NCI-H128 (cell line): ENCODE data around the gene ADCY7.

Source experiments
- DNase-seq: peaks from one replicate; lab custom pipeline; 2025; ENCODE audit not compliant: unreplicated experiment; lab: John Stamatoyannopoulos, UW

Gene ADCY7

GRCh38 chr16:50279504-50279865, 13.1 kb downstream of the ADCY7 start:
- DNase-seq, result no peak

DNA sequence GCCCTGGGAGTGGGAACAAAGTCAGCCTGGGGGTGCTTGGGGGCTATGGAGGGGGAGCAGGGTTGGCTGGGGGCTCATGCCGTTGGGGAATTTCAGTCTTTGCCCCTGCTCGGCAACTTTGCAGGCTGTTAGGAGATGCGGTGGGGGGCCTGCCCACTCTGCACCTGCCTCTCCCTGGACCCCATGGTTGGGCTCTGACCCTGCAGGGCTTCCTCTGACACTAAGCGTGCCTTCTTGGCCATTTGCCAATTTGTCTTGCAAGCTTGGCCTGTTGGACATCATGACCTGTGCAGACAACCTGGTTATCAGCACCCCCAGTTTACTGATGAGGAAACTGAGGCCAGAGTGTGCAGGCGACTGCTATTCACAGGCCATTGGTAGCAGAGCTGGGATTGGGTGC, 14.6 kb downstream of the ADCY7 start:
- no peak for DNase-seq

- no peak for DNase-seq
Measured at GRCh38 chr16:50281391-50282009, 15.1 kb downstream of the ADCY7 start.

GRCh38 chr16:50282010-50282538, 15.7 kb downstream of the ADCY7 start:
- no peak for DNase-seq

DNA sequence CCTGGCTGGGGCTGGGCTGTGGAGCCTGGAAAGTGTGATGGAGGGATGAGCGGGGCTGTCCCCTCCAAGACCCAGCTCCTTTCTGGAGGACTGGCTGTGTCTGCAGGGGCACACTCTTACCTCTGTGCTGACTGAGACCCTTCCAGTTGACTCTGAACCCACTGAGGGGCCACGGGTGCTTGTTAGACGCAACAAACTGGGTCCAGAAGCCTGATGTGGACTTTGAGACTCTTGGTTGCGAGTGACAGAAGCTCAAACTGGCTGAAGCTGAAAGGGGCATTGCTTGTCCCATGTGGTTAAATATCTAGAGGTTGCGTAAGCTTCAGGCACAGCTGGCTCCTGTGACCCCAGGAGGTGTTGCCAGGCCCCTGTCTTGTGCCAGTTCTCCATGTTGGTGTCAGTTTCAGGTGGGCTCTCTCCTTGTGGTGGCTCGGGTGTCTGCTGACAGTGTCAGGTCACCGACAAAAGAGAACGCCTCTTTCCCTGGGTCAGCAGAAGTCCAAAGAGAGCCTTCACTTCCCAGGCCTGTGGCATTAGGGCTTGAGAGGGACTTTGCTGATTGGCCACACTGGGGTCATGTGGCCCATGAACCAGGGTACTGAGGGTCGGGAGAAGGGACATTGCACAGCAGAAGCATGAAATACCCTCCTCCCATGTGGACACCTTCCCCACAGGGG, 16.7 kb downstream of the ADCY7 start:
- DNase-seq, result no peak

DNA sequence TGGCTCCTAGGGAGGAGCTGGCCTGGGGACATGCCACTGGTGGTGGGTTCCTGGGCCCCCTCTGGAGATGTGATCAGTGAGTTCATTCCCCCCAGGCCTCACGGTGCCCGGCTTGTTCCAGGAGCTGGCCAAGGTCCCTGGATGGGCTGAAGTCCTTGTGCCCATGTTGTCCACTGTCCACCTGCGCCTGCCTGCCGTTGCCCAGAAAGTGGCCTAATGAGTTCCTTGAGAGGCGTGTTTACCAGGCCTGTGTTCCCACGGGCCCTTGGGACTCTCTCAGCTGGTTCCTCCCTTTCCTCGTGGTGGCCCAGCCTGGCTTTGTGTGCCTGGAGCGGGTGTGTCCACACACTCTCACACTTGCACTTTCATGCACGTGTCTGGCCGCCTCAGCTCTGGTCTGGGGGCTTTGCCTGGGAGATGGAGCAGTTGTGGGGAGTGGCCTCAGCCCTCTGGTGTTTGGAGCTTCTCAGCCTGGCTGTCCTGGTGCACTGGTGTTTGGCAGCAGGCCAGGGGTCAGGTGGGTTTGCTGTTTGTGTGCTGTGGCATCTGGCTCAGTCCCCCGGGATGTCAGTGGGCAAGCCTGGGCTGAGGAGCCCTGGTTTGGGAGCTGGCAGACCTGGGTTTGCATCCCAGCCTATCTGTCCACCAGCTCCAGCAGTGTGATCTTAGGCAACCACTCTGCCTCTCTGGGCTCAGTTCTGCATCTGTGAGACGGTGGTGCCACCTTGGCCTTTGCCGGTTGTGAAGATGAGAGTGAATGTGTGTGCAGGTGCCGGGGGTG, 18.0 kb downstream of the ADCY7 start:
- DNase-seq, result no peak

- DNase-seq, result no peak
Measured at GRCh38 chr16:50285406-50286003, 19.2 kb downstream of the ADCY7 start.

DNA sequence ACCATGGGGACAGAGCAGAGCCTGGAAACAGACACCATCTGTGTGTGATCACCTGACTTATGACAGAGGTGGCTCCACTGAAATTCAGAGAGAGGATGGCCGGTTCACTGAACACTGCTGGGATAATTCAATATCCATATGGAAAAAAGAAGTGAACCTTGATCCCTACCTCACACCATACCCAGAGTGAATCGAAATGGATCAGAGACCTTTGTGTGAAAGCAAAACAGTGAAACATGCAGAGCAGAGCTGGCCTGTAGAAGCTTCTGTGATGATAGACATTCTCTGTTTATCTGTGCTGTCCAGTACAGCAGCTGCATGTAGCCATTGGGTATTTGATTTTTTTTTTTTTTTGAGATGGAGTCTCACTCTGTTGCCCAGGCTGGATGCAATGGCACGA, 20.3 kb downstream of the ADCY7 start:
- no peak for DNase-seq

GRCh38 chr16:50288026-50288425, 21.7 kb downstream of the ADCY7 start:
- no peak for DNase-seq

- DNase-seq, result no peak
Measured at GRCh38 chr16:50288920-50289319, 22.6 kb downstream of the ADCY7 start.

- no peak for DNase-seq
Measured at GRCh38 chr16:50289950-50290764, 23.8 kb downstream of the ADCY7 start.

DNA sequence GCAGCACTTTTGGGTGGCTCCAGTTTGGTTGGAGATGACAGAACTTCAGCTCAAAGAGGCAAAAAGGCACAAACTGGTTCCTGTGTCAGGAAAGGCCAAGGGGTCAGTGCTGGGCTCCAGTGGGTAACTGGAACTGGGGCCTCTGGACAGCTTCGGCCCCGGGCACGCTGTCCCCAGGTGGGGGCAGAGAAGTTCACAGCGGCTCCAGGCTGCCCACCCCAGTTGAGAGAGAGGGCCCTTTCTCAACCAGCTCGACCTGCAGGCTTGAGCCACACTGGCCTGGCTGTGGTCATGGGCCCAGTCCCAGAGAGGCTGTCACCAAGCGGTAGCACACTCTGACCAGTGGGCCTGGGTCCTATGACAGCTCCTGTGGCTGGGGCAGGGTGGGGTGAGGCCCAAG, 24.5 kb downstream of the ADCY7 start:
- DNase-seq, result no peak

- DNase-seq, result no peak
Measured at GRCh38 chr16:50291719-50292565, 25.6 kb downstream of the ADCY7 start.

DNA sequence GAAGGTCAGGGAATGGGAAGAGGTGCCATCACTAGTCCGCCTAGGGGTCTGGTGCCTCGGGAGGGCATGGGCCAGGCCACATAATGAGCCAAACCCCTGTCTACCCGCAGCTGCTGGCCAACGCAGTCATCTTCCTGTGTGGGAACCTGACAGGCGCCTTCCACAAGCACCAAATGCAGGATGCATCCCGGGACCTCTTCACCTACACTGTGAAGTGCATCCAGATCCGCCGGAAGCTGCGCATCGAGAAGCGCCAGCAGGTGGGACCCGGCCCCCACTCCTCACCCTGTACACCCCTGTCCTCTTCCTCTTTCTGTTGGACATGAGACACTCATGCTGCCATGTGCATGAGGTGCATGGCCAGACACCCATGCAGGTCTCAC, 26.2 kb downstream of the ADCY7 start:
- no peak for DNase-seq

DNA sequence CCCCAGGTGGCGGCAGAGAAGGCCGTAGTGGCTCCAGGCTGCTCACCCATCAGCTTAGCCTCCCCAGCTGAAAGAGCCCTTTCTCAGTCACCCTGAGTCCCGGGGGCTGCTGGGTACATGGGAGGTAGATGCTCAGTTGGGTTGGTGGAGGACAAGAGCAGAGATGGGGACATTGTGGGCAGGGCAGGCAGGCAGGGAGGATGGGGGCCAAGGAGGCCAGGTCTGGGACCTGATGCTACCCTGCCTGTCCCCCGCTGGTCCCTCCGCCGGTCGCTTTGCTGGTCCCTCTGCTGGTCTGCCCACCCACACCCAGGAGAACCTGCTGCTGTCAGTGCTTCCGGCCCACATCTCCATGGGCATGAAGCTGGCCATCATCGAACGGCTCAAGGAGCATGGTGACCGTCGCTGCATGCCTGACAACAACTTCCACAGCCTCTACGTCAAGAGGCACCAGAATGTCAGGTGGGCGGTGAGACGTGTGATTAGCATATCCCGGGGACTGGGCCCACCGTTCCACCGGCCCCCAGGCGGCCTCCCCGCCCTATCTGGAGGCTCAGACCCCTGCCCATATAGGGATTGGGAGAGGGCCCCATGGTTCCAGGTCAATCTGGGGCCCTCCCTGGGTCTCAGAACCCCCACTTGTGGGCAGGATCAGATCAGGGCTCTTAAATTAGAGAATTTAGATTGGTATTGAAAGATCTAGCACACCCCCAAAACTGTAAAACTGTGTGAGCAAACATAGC, 26.9 kb downstream of the ADCY7 start:
- no peak for DNase-seq

DNA sequence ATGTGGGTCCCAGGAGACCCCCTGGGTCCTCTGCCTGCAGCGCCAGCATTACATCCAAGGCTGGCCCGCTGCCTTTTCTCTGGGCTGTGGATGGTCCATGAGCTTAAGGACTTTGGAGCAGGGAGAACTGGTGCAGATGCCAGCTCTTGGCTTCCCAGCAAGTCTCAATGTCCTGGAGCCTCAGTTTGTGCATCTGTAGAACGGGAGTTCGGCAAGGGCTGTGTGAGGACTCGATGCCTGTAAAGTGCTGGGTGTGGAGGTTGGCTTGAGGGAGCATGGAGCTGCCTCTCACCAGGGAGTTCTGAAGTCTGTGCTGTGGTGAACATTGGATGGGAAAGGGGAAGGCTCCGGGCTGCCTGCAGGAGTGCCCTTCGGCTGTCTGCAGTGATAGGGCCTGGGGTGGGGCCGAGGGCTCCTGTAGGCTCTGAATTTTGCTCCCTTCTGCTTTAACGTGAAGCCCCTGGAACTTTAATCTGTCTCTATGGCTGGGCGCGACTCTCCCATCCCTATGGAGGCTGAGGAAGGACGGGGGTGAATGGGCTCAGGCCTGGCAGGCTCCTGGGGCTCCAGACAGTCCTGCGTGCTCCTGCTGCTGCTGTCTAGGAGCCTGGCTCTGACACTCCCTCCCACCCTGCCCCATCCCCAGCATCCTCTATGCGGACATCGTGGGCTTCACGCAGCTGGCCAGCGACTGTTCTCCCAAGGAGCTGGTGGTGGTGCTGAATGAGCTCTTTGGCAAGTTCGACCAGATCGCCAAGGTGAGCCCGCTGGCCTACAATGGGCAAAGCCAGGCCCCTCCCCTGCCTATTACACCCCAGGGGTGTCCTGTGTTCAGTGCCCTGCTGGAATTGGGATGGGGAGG, 27.9 kb downstream of the ADCY7 start:
- DNase-seq, result no peak

- no peak for DNase-seq
Measured at GRCh38 chr16:50294955-50295354, 28.6 kb downstream of the ADCY7 start.

DNA sequence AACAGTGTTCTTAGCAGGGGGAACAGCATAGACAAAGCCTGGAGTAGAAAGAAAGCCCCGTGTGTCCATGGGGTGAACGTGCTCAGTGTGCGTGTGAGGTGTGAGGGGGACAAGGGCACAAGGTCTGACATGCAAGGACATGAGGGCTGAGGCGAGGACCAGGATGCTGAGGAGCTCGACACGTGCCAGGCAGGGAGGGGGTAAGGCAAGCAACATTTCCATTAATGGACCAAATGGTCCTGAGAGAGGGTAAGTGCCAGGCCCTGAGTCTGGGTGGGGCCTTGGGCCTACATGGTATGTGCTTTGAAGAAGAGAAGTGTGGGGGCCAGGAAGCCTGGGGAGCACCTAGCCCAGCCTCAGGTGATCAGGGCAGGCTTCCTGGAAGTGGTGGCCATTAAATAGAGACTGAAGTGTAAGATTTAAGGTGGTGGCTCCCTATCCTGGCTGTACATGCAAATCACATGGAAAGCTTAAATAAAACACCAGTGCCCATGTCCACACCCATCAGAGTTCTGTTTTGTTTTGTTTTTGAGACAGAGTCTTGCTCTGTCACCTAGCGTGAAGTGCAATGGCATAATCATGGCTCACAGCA, 29.3 kb downstream of the ADCY7 start:
- DNase-seq, result no peak
